Neural progenitor cell (in vitro differentiated cells): ENCODE results near the gene SPEM1.

Experiments
- CTCF ChIP-seq: fragments of 200-600 bp; sonication (generic); IDR thresholded peaks from 2 replicates; pipeline ENCODE4 v1.5.1; 2017; ENCODE audit warnings: antibody characterized with exemption, mild to moderate bottlenecking
- EZH2 ChIP-seq: fragments of 200-600 bp; sonication (generic); IDR thresholded peaks from 2 replicates; pipeline ENCODE4 v1.6.1; 2017; ENCODE audit warnings: antibody characterized with exemption, mild to moderate bottlenecking, moderate library complexity
- EZH2phosphoT487 ChIP-seq: fragments of 200-600 bp; sonication (generic); IDR thresholded peaks from 2 replicates; pipeline ENCODE4 v1.6.1; 2017; ENCODE audit warnings: antibody characterized with exemption

- TF ChIP-seq CTCF (peak; percentile 28), EZH2phosphoT487 (no peak), EZH2 (no peak)
Measured at GRCh38 chr17:7444682-7445618, 24.8 kb downstream of the SPEM1 start, which contains the start of gene CHRNB1.
